NT2/D1 (cell line): ENCODE results near the gene NPB.

Experiments
- DNase-seq: peaks from one replicate; pipeline ENCODE4 v3.0.0-alpha.2; 2011; ENCODE audit warnings: low read depth, low spot score
- H3K27me3 ChIP-seq: 2 replicates; pipeline ENCODE4 v1.6.0; 2011; ENCODE audit warnings: mild to moderate bottlenecking; ENCODE audit not compliant: insufficient read length, insufficient read depth
- H3K36me3 ChIP-seq: 2 replicates; pipeline ENCODE4 v1.6.1; 2011; ENCODE audit warnings: mild to moderate bottlenecking, low read length, mixed read lengths; ENCODE audit not compliant: insufficient read depth, insufficient read length
- H3K4me1 ChIP-seq: 2 replicates; pipeline ENCODE4 v1.5.1; 2011; ENCODE audit not compliant: insufficient read depth, insufficient read length
- H3K4me3 ChIP-seq: 2 replicates; pipeline ENCODE4 v1.5.1; 2011; ENCODE audit warnings: low read depth; ENCODE audit not compliant: insufficient read length
- H3K9ac ChIP-seq: 2 replicates; pipeline ENCODE4 v1.6.0; 2011; ENCODE audit warnings: low read depth; ENCODE audit not compliant: insufficient read length
- H3K9me3 ChIP-seq: 2 replicates; pipeline ENCODE4 v1.5.1; 2011; ENCODE audit warnings: mild to moderate bottlenecking, low read length; ENCODE audit not compliant: insufficient read depth
- SUZ12 ChIP-seq: IDR thresholded peaks from 2 replicates; pipeline ENCODE4 v1.6.1; 2011; ENCODE audit not compliant: insufficient read length, insufficient read depth; ENCODE audit errors: extremely low read depth
- YY1 ChIP-seq: IDR thresholded peaks from 2 replicates; pipeline ENCODE4 v1.6.1; 2011; ENCODE audit not compliant: insufficient read length, insufficient read depth
- ZNF274 ChIP-seq: IDR thresholded peaks from 2 replicates; pipeline ENCODE4 v1.6.1; 2011; ENCODE audit warnings: mild to moderate bottlenecking, low read depth, low read length

Gene NPB

DNA sequence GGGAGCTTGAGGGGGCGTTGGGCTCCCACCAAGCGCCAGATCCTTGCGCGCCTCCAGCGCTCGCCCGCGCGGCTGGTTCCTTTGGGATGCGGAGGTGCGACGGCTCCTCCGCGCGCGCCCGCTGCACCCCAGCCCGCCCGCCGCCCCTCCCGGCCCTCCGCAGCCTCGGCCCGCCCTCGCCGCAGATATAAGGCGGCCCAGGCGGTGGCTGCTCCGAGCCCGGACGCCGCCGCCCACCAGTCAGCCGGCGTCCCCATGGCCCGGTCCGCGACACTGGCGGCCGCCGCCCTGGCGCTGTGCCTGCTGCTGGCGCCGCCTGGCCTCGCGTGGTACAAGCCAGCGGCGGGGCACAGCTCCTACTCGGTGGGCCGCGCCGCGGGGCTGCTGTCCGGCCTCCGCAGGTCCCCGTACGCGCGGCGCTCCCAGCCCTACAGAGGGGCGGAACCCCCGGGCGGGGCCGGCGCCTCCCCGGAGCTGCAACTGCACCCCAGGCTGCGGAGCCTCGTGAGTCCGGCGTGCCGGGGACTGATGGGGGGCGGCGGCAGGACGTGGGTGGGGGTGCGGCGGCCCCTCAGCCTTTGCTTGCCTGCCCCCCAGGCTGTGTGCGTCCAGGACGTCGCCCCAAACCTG is at the start of gene NPB:
Gene NPB (plus strand): TSS at position 216 of the 630 bp plus-strand sequence. CDS start 40 bp downstream, at position 256.
- TF ChIP-seq ZNF274 (no peak), YY1 (no peak), SUZ12 (no peak)
- Histone ChIP-seq H3K27me3 (peaks cover 16% of the 10 kb centered on the region), H3K4me1 (peaks cover 25% of the 10 kb centered on the region), H3K9ac (peak within 1 kb of the TSS; percentile 78), H3K4me3 (peak within 1 kb of the TSS; percentile 22), H3K36me3 (peaks cover 60% of the 10 kb centered on the region), H3K9me3 (no peaks in the 10 kb centered on the region)
- DNase-seq = no peak

DNA sequence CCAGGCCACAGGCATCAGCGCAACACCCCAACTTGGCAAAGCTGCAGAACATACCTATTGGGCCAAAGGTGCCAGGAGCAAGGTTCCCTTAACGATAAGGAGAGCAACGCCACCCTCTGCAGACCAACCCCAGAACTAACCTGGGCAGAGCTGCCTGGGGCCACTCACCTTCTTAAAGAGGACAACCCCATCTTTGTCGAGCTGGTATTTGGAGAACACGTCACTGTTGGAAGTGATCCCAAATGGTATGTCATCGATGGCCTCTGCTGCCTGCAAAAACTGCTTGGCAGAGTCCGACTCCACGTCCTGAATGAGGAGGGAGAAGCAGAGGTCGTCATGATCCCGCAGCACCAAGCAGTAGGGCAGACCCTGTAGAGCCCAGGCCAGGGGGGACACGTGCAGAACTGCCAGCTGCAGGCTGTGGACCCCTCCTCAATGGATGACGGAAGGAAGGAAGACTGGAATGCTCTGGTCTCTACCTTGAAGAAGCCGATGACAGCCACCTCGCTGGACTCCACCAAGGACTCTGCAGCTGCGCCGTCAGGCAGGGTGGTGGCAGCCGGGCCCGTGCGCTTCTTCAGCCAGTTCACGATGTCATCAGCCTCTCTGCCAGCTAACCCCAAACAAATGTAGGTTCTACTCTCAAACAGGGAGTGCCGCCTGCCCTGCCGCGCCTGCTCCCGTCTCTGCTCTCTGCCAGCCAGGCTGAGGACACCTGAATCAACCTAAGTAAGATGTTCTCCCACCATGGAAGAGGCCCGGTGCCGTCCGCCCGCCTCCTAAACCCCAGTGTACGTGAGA is 46.9 kb upstream of the NPB start:
- Histone ChIP-seq H3K4me1 (peaks cover 17% of the 10 kb centered on the region), H3K9me3 (no peaks in the 10 kb centered on the region), H3K9ac (no peak overlapping the region), H3K4me3 (no peak overlapping the region), H3K36me3 (peaks cover 91% of the 10 kb centered on the region), H3K27me3 (no peaks in the 10 kb centered on the region)
- no peak for DNase-seq
- TF ChIP-seq ZNF274 = no peak
- TF ChIP-seq YY1 = no peak
- no peak for TF ChIP-seq SUZ12

- H3K27me3 ChIP-seq = no peaks in the 10 kb centered on the region
Observed at GRCh38 chr17:81858170-81858966, 43.7 kb upstream of the NPB start.

DNA sequence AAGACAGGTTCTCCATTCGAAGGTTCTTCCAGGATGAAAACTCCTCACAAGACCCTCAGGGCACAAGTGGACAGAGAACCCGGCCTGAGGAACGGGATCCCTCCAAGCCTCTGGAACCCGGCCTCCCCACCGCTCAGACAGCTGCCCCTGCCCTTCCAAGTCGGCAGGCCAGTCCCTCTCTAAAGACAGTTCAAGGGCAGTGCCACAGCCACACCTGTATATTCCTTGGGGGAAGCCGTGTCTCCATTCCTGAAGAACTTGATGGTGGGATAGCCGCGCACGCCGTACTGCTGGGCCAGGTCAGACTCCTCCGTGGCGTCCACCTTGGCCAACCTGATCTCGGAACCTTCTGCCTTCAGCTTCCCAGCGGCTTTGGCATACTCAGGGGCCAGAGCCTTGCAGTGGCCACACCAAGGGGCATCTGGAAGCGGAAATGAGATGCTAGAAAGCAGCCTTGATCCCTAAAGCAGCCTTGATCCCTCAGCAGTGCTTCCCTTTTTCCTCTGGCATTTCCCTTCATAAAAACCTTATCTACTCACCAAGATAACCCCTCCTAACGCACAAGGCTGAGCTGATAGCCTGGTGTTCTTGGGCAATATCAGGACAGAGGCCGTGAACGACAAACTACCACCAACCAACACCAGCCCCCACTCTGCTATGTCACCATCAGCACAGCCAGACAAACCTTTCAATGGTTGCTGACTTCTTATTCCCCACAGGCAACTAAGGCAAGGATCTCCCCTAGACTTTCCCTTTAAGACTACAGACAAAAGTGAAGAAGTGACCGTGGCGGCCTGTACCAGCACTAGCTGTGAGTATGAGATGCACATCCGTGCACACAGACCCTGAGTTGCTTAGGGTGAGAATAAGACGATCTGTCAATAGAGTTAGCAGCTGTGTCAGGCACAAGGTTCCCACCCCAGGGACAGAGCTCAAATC is 42.8 kb upstream of the NPB start:
- Histone ChIP-seq H3K27me3 (no peaks in the 10 kb centered on the region), H3K9ac (peak overlapping the region; percentile 82), H3K9me3 (no peaks in the 10 kb centered on the region), H3K36me3 (peaks cover 74% of the 10 kb centered on the region), H3K4me3 (peak overlapping the region; percentile 79), H3K4me1 (peaks cover 15% of the 10 kb centered on the region)
- TF ChIP-seq SUZ12 = no peak
- no peak for TF ChIP-seq YY1
- TF ChIP-seq ZNF274 = no peak
- no peak for DNase-seq

More at GRCh38 chr17:81858170-81858966, 43.7 kb upstream of the NPB start:
- Histone ChIP-seq H3K4me1 (peaks cover 15% of the 10 kb centered on the region), H3K9me3 (no peaks in the 10 kb centered on the region), H3K9ac (peak overlapping the region; percentile 82), H3K36me3 (peaks cover 74% of the 10 kb centered on the region), H3K4me3 (peak overlapping the region; percentile 79)
- DNase-seq = no peak
- TF ChIP-seq SUZ12 (no peak), YY1 (no peak), ZNF274 (no peak)

- H3K27me3 ChIP-seq = no peaks in the 10 kb centered on the region
- peak within 1 kb of the TSS; percentile 93 for H3K9ac ChIP-seq
- no peaks in the 10 kb centered on the region for H3K9me3 ChIP-seq
- peak within 1 kb of the TSS; percentile 99 for H3K4me3 ChIP-seq
- H3K36me3 ChIP-seq = peaks cover 73% of the 10 kb centered on the region
- no peak for DNase-seq
- peaks cover 15% of the 10 kb centered on the region for H3K4me1 ChIP-seq
- TF ChIP-seq YY1 (no peak), SUZ12 (no peak), ZNF274 (no peak)
Observed at GRCh38 chr17:81859906-81860755, 41.9 kb upstream of the NPB start, which contains the start of gene P4HB. Gene P4HB (minus strand): TSS chr17:81860535. CDS start chr17:81860471, 64 bp downstream.
